GM19467 (cell line): ENCODE measurements around the gene MAP2K3.
"Not testable (repeated sequence)": the region's sequence is repeated elsewhere in the genome, so short reads cannot be mapped to it uniquely, and the experiment has no call there.

Source experiments
- ATAC-seq: cut with Tn5 transposase; IDR thresholded peaks from one replicate; pipeline ENCODE4 v1.9.1; 2021; ENCODE audit warnings: mild to moderate bottlenecking, moderate library complexity; ENCODE audit not compliant: unreplicated experiment

The MAP2K3 gene

GRCh38 chr17:21349358-21350050 is 65.0 kb downstream of the MAP2K3 start:
- ATAC-seq: not testable (repeated sequence)

GRCh38 chr17:21350495-21350894 is 66.0 kb downstream of the MAP2K3 start:
- ATAC-seq: not testable (repeated sequence)

- ATAC-seq: no peak
These were observed 67.0 kb downstream of the MAP2K3 start for GRCh38 chr17:21351366-21352065.

GRCh38 chr17:21352221-21352980 is 67.9 kb downstream of the MAP2K3 start:
- no peak for ATAC-seq

- ATAC-seq: no peak
These were observed 68.4 kb downstream of the MAP2K3 start for GRCh38 chr17:21352981-21353265.

- ATAC-seq: no peak
These were observed 69.0 kb downstream of the MAP2K3 start for GRCh38 chr17:21353326-21354010.

- ATAC-seq: no peak
These were observed 70.4 kb downstream of the MAP2K3 start for GRCh38 chr17:21354796-21355385.

- no peak for ATAC-seq
These were observed 71.1 kb downstream of the MAP2K3 start for GRCh38 chr17:21355586-21355985.

GRCh38 chr17:21356537-21357127 is 72.1 kb downstream of the MAP2K3 start:
- ATAC-seq: no peak

GRCh38 chr17:21357281-21357680 is 72.8 kb downstream of the MAP2K3 start:
- ATAC-seq: no peak

- no peak for ATAC-seq
These were observed 73.5 kb downstream of the MAP2K3 start for GRCh38 chr17:21357696-21358656.

GRCh38 chr17:21358682-21359482 is 74.4 kb downstream of the MAP2K3 start:
- no peak for ATAC-seq

- no peak for ATAC-seq
These were observed 75.0 kb downstream of the MAP2K3 start for GRCh38 chr17:21359483-21359840.

GRCh38 chr17:21360048-21360447 is 75.5 kb downstream of the MAP2K3 start:
- no peak for ATAC-seq

GRCh38 chr17:21361020-21361809 is 76.7 kb downstream of the MAP2K3 start:
- no peak for ATAC-seq

- no peak for ATAC-seq
These were observed 77.9 kb downstream of the MAP2K3 start for GRCh38 chr17:21362331-21362931.

GRCh38 chr17:21363776-21364642 is 79.5 kb downstream of the MAP2K3 start:
- no peak for ATAC-seq
